NCI-H1436 treated with DMSO at 0.1 percent for 48 hours (cell line): ENCODE data around the gene TMEM89.

Source experiments
- DNase-seq: peaks from one replicate; lab custom pipeline; 2025; lab: John Stamatoyannopoulos, UW

TMEM89 gene

GRCh38 chr3:48587686-48588085 lies 33.9 kb downstream of the TMEM89 start:
- no peak for DNase-seq

GRCh38 chr3:48585411-48585810 lies 36.2 kb downstream of the TMEM89 start:
- DNase-seq: no peak

- DNase-seq: no peak
These were observed 36.7 kb downstream of the TMEM89 start for GRCh38 chr3:48584836-48585235.

GRCh38 chr3:48581621-48582481 lies 39.7 kb downstream of the TMEM89 start:
- no peak for DNase-seq

GRCh38 chr3:48576647-48577046 lies 44.9 kb downstream of the TMEM89 start:
- no peak for DNase-seq

- no peak for DNase-seq
These were observed 46.2 kb downstream of the TMEM89 start for GRCh38 chr3:48575366-48575765.

GRCh38 chr3:48573973-48574585 lies 47.5 kb downstream of the TMEM89 start:
- DNase-seq: no peak

- DNase-seq: no peak
These were observed 49.1 kb downstream of the TMEM89 start for GRCh38 chr3:48572517-48572916.

- DNase-seq: no peak
These were observed 49.6 kb downstream of the TMEM89 start for GRCh38 chr3:48571938-48572337.
